NCI-H748 (cell line): ENCODE data around the gene TMCC1.

ENCODE experiments used
- DNase-seq: peaks from one replicate; lab custom pipeline; 2025; ENCODE audit not compliant: unreplicated experiment; lab: John Stamatoyannopoulos, UW

The TMCC1 gene

DNA sequence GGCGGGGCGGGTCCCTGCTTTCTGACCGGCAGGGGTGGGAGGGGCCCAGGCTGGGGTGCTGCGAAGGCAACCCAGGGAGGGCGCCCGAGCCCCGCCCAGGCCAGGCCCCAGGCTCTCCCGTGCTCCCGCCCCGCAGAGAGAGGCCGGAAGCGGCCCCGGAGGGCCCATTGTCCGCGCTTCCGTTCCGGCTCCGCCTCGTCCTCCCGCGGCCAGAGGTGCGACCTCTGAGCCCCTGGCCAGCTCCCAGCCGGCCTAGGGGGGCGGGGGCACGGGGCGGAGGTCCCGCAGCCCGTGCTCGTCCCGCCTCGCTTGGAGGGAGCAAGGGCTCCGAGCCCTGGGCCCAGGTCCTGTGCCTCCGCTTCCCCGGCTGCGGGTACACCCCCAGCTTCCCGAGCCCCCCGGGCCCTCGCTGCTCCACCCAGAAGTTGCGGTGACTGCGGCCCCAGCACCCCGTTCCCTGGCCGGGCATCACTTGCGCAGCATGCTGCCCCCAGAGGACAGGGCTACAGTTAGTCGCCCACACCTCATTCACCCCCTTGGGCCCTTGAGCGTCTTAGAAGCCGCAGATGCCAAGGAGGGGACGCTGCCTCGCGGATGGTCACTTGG, 266.7 kb downstream of the TMCC1 start:
- DNase-seq = peak; percentile 78

DNA sequence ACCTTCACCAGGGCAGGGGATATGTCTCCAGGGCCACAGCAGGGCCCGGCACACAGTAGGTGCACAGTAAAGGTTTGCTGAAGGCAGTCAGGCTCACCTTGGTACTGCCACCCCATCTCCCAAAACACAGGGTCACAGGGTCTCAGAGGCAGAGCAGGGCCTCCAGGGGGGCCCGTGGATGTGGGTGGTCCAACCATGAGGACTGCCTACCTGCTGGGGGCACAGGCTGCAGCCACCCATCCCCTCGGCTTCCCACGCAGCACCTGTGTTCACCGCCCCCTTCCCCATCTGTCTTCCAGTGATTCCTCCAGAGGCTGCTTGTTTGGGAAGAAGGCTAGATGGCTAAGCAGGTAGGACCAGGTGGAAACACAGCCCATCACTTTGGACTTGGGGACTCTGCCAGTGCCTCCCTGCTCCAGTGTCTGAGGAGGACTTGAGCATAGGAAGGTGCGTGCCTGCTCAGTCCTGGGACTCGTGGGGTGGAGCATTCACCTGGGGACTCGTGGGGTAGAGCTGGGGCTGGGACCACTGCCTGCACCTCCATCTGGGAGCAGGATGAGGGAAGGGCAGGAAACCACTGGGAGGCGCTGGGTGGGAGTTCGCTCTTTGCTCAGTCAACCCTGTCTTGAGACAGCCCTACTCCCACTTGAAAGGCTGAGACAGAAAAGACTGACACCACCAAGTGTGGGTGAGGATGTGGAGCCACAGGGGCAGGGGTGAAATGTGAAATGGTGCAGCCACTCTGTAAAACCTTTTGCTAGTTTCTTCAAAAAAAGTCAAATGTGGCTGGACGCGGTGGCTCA, 268.2 kb downstream of the TMCC1 start:
- no peak for DNase-seq

DNA sequence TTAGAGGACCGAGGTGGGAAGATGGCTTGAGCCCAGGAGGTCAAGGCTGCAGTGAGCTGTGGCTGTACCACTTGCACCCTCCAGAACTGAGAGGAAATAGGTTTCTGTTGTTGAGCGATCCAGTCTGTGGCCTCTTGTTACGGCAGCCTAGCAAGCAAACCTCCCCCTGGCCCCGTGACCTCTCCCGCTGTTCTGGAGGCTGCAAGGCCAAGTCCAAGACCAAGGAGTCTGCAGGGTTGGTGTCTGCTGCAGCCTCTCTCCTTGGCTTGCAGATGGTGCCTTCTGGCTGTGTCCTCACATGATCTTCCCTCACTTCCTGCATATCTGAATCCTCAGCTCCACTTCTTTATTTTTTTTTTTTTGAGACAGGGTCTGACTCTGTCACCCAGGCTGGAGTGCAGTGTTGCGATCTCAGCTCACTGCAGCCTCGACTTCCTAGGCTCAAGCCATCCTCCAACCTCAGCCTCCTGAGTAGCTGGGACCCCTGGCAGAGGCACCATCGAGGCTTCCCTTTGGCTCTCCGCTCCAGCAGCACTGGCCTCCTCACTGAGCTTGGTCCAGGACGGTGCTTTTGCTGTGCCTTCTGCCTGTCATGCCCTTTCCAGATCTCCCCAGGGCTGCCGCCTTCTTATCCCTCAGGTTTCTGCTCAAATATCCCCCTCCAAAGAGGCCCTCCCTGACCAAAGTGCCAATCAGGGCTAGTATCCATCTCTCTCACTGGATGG, 269.0 kb downstream of the TMCC1 start:
- DNase-seq = no peak

DNA sequence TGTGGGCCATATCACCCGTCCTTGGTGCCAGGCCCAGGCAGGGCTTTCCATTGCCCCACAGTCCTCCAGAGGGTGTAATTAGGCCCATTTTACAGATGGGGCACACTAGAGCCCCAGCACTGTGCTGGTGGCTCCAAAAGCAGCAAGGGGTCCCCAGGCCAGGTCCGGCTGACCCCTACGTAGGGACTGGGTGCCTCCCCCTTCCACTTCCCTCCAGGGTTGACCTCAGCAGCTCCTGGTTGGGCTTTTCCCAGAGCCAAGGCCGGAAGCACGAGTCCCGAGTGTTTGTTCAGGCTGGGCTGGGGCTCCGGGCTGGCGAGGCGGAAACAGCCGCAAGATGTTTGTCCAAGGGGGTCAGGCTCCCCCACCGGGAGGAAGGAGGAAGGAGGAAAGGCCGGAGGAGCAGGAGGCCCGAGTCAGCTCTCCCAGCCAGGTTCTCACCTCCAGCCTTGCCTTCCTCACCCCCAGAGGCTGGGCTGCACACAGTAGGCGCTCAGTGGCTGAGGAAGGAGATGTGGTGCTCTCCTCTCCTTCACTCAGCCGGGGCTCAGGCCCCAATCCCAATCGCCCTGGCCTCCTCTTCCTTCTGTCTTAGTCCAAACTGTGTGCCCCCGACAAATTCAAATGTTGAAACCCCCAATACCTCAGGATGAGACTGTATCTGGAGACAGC, 269.9 kb downstream of the TMCC1 start:
- DNase-seq = peak; percentile 5

DNA sequence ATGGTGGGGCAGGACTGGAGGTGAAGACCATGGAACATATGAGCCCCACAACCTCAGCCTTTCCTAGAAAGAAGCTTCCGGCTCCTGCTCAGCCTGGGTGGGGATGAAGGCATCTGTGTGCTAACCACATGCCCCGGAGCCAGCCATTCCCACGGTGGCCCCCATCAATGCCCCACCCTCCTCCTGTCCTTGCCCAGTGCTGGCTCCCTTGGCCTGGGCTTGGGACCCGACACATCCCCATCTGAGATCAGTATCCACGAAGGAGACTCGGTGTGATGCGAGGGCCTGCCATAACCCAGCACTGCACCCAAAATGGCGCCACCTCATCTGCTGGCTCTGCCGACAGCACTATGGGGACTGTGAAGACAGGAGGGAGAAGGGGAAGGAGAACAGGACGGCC, 270.6 kb downstream of the TMCC1 start:
- DNase-seq = no peak

DNA sequence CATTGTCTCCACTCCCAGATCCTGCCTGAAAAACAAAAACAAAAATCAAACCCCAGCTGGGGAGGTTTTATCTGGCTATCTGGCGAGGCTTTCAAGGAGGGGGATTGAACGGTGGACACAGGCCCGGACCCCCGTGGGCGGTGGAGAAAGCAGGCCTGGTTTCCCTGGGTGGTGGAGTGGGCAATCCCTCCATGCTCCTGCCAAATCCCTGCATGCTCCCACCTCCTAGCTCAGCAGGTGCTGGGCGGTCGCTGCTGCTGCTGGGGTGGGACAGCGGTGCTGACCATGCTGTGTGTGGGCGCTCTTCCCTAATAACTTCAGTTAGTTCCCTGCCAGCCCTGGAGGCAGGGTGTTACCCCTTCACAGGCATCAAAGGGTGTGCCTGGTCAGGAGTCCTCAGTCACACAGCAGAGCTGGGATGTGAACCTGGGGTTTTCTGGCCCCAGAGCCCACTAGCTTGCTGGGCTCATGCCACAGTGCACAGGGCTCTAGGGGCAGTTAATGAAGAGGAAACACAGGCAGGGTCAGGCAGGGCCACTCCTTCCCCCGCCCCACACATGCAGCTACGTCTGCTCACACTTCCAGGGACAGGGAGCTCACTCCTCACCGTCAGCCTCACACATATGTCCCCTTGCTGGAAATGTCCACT, 271.2 kb downstream of the TMCC1 start:
- DNase-seq = no peak

DNA sequence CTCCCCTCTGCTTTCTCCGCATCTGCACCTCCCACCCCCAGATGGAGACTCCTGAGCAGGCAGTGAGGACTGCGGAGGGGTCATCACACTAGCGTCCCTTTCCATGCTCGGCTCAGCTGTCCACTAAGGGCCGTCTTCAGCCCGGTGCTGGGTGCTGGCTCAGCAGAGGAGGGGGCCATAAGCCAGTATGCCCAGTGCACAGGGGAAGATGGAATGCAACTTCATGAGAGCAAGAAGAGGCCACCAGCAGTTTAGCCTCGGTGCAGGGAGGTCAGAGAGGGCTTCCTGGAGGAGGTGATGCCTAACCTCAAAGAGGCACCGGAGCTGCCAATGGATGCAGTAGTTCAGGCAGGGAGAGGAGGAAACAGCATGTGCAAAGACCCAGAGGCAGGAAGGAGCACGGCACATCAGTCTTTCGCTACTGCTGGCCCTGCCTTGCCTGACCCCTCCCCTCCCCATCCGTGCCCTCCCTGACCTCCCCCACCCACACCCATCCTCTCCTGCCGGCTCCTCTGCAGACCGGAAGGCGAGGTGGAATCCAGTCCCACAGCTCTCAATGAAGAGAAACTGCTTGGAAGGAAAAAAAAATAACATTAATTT, 271.8 kb downstream of the TMCC1 start:
- no peak for DNase-seq

DNA sequence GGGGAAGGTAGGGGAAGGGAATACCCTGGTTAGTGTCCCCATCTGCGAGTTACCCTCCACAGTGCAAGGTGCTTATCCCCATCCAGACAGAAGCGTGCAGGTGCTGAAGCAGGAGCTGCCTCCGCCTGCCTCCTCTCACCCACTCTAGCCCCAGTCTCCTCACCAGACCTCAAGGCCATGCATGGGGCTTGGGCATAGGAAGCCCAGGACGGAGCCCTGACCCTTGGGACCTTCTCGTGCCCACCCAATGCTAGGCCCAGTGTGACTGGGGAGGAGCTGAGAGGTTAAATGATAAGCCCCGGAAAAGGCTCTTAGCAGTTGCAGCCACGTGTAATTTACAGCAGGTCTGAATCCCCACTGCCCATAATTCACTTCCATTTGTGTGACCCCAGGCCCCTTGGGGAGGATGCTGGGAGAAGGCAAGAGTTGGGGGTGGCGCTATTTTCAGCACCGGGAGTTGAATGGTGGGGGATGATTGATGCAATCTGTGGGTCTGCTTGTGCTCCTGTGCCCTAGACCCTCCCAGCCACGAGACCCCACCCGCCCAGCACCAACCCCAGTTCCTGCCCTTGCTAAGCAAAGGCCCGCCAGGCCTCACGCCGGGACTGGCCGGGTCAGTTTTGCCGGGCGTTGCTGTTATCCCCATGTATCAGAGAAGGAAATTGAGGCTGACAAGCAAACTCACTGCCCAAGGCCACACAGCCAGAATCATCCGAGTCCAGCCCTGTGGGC, 272.5 kb downstream of the TMCC1 start:
- no peak for DNase-seq

DNA sequence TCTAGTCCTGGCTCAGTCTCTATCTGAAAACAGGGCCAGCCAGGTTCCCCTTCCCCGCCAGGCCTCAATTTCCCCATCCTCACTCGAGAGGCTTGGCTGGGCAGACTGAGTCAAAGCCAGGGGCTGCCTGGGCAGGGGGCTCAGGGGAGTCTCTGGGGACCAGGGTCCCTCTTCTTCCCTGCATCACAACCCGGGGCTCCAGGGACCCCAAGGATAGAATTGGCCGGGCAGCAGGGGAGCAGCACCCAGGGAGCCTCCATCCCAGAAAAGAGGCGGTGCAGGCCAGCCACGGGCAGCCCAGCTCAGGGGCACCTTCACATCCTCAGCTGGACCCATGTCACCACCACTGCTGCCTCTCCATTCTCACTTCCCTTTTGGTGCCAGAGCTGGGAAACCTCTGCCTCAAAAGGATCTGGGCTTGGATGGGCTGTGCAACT, 273.8 kb downstream of the TMCC1 start:
- DNase-seq = no peak

DNA sequence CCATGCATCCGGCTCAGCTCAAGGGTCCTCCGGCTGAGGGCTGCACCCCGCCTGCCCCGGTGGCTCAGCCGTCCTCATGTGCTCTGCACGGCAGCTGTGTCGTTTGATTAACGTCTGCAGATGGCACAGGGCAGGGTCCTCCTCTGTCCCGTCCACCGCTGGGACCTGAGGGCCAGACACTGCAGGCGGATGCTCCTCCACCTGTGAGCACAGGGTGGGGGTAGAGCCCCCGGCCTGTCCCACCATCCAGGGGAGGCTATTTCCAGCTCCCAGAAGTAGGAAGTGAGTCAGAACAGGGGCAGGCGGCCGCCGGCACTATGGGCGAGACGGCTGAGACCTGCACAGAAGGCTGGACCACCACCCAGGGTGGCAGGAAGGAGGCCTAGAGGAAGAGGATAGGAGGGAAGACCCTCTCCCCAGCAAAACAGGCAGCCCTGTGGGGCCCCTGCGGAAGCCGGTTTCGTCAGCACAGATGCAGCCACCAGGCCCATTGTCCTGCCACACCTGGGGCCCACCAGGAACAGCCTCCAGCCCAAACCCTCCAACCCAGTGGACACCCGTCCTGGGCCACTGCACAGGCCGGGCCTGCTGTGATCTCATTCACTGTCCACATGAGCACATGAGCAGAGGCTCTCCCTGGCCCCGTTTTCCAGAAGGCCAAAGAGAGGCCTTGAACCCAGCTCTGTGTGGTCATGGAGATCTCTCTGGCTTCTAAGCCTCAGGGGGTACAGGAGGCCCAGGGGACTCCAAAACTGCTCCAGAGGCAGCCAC, 274.4 kb downstream of the TMCC1 start:
- DNase-seq = no peak

DNA sequence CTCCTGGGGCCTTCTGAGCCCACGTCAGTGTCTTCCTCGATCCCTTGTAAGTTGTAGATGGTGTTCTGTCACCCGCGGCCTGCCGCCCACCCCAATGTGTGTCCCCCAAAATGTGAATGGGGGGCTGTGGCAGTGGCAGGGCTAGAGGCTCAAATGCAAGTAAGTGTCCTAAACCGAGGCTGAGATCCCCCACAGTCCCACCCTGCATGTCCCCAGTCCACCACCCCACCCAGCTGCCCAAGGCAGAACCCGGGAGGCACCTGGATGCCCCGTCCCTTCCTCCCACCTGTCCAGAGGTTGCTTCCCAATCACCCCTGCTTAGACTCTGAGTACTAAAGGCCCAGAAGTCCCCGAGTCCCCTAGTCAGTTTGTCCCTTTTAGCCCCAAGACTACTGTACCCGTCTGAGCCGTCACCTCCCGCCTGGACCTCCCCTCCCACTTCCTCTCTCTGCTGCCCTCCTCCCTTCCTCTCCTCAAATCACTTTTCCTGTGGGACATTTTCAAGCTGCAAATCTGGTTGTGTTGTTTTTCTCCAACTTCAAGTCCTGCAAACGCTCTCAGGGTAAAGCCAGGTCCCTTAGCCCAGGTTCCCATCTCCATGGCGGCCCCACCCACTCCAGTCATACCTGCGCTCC, 275.2 kb downstream of the TMCC1 start:
- DNase-seq = no peak

DNA sequence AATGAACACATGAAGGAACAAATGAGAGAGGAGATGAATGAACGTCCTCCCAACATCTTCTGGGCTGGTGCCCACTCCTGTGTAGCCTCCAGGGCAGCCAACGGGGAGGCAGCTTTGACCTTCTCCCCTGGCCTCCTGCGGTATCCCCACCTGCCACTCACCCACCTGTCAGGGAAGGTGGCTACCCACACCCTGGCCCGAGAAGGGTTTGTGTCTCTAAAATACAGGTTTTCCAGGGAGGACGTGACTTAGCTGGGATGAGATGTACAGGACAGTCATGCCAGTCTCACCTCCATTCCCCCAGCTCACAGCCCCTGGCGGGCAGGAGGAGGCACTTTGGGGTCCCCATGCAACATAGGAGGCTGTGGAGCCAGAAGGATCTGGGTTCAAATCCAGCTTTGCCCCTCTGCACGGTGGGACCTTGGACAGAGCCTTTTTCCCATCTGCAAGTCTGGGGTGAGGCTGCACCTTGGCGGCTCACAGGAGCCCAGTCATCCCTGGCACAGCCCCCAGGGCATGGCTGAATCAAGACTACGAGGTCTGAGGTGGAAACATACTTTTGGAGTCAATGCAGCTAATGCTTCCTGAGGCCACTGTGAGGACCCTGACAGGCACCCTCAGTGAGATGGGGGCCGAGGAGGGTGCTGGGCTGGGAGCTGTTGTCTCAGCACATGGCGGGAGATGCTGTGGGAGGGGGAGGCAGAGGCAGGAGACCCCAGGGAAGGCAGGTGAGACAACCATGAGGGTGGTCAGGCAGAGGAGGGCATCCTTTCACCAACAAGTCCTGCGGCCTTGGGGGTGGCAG, 275.9 kb downstream of the TMCC1 start:
- no peak for DNase-seq

DNA sequence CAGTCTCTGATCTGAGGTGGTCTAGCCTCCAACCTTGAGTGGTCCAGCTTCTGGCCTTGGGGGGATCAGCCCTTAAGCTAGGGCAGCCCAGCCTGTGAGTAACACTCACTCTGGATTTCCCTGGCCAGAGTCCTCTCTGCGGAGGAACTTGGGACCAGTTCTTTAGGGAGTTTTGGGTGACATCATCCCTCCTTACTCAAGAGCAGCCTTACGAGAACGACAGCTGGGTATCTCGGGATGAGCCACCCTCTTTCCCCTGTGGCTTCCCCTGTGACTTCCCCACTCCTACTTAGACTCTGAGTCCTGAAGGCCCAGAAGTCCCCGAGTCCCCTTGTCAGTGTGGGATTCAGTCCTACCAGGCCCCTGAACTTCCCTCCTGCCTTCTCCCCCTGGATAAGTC, 276.8 kb downstream of the TMCC1 start:
- no peak for DNase-seq

DNA sequence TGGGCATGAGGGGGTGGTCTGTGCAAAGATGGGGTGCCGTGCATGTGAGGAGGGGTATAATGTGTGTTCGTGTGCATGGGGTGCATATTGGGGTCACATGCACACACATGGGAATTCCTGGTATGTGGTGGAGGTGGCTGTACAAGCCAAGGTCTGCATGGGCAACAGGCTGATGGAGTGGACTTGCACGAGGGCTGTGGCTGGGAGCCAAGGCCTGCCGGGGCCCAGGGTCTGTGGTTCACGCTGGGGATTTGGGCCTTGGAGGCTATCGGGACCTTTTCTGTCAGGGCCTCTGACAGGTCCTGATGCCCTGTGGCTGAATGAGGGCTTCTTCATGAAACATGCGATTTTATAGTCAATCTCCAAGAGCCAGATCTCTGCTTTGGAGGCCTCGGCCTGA, 277.2 kb downstream of the TMCC1 start:
- no peak for DNase-seq

DNA sequence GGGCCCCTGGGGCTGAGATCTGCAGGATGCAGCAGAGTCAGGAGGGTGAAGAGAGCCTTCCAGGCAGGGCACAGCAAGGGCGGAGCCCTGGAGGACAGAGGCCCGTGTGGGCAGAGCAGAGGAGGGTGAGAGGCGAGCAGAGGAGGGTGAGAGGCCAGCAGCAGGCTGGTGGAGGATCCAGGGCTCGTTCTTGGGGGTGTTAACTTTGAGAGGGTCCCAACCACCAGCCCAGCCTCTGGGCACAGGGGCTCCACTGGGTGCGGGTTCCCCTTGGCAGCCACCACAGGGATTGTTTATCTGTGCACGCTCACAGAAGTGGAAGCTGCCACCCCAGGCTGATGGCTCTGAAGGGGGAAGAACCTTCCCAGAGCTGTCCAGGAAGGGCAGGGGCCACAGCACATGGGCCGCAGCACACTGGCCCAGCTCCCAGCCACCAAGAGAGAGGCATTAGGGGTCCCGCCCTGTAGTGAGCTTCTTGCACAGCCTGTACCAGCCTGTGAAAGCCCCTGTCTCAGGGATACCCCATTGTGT, 277.7 kb downstream of the TMCC1 start:
- DNase-seq = no peak

DNA sequence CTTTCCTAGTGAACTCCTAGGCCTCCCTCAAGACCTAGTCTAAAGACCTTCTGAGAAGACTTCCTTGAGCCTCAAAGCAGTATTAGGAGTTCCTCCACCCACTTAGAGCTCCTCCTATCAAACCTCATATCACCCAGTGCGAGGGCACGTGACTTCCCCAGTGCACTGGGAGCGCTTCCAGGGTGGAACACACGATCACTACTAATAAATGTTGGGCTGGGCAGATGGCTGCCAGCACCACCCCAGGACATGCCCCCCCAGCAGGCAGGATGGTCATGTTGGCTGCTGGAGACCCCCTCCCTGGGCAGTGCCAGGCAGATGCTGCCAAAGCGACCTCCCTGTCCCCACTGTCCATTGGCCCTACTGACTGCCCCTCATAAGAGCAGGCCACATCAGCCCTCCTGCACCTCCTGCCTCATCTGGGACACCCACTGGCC, 278.6 kb downstream of the TMCC1 start:
- no peak for DNase-seq

DNA sequence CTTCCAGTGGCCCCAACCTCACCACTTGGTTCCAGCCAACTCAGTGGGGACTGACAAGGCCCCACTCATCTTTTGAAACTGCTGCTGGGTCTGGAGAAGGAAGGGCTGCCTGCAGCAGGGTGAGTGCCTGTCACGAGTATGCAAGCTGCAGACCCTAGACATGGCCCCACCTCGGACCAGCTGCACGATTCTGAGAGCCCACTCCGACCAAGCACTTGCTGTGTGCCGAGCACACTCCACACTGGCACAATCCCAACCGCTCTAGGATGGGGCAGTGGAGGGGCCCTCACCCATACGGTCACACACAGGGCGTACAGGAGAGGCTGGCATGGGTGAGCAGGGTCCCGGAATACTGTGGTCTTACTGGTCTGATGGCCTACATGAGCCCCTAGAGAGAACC, 279.1 kb downstream of the TMCC1 start:
- no peak for DNase-seq

DNA sequence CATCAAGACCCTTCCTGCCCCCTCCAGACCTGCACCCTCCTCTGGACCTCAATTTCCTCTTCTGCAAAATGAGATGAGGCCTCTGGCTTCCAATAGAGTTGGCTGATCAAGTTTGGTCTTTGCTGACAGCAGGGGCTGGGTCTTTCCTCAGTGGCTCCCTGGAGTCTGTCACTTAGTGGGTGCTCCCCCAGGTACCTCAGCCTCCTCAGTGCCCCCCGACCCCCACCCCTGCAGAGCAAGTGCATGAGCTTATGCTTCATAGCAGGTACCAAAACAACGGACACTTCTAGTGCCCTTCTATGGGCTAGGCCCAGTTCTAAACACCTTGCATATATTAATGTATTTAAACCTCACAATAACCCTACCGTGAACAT, 280.2 kb downstream of the TMCC1 start:
- no peak for DNase-seq
